Measurements from ENCODE around the gene ABCG1.

The ABCG1 gene

GRCh38 chr21:42218836-42219605 lies at the start of gene ABCG1:
Gene ABCG1 (plus strand): TSS chr21:42219140. CDS start chr21:42219263, 123 bp downstream.
- peak; percentile 80 for ATAC-seq (ENCODE audit: low read depth)
- no peak within 1 kb of the TSS for H3K27ac ChIP-seq (ENCODE audit: poor library complexity, severe bottlenecking)
- peaks cover 5% of the 10 kb centered on the region for H3K4me1 ChIP-seq (ENCODE audit: insufficient read depth, poor library complexity, severe bottlenecking)

GRCh38 chr21:42169758-42170157 lies 49.2 kb upstream of the ABCG1 start:
- H3K36me3 ChIP-seq (ENCODE audit: low read depth) = 0 out of 2 replicates have a peak, but pooled peaks cover 3% of the 10 kb centered on the region
- H3K4me1 ChIP-seq (ENCODE audit: insufficient read depth, poor library complexity, severe bottlenecking) = peaks cover 26% of the 10 kb centered on the region
- no peak for TF ChIP-seq CTCF (IDR thresholded peaks at IDR 0.05; ENCODE audit: poor library complexity, severe bottlenecking)
- no peaks in the 10 kb centered on the region for H3K27me3 ChIP-seq (ENCODE audit: insufficient read depth, poor library complexity, severe bottlenecking)
- ATAC-seq (ENCODE audit: low read depth) = no peak
- H3K4me3 ChIP-seq (ENCODE audit: severe bottlenecking) = no peak overlapping the region
- no peak for DNase-seq (ENCODE audit: low spot score)
- H3K9me3 ChIP-seq (ENCODE audit: severe bottlenecking) = no peaks in the 10 kb centered on the region
- peak overlapping the region; percentile 87 for H3K27ac ChIP-seq (ENCODE audit: poor library complexity, severe bottlenecking)

More at GRCh38 chr21:42218836-42219605, at the start of gene ABCG1:
- no peak for TF ChIP-seq CTCF (IDR thresholded peaks at IDR 0.05; ENCODE audit: poor library complexity, severe bottlenecking)
- Histone ChIP-seq H3K9me3 (ENCODE audit: severe bottlenecking) (no peaks in the 10 kb centered on the region), H3K27me3 (ENCODE audit: insufficient read depth, poor library complexity, severe bottlenecking) (no peaks in the 10 kb centered on the region), H3K36me3 (ENCODE audit: low read depth) (0 out of 2 replicates have a peak, but pooled peaks cover 4% of the 10 kb centered on the region), H3K4me3 (ENCODE audit: severe bottlenecking) (peak within 1 kb of the TSS; percentile 66)
- DNase-seq (ENCODE audit: low spot score) = peak; percentile 34

GRCh38 chr21:42171091-42172053 lies 47.6 kb upstream of the ABCG1 start:
- Histone ChIP-seq H3K9me3 (ENCODE audit: severe bottlenecking) (no peaks in the 10 kb centered on the region), H3K4me1 (ENCODE audit: insufficient read depth, poor library complexity, severe bottlenecking) (peaks cover 26% of the 10 kb centered on the region), H3K27me3 (ENCODE audit: insufficient read depth, poor library complexity, severe bottlenecking) (no peaks in the 10 kb centered on the region), H3K36me3 (ENCODE audit: low read depth) (0 out of 2 replicates have a peak, but pooled peaks cover 3% of the 10 kb centered on the region), H3K27ac (ENCODE audit: poor library complexity, severe bottlenecking) (peak overlapping the region; percentile 87), H3K4me3 (ENCODE audit: severe bottlenecking) (no peak overlapping the region)
- ATAC-seq (ENCODE audit: low read depth) (peak; percentile 96), DNase-seq (ENCODE audit: low spot score) (peak; percentile 86)
- TF ChIP-seq CTCF (IDR thresholded peaks at IDR 0.05; ENCODE audit: poor library complexity, severe bottlenecking) = no peak

- Histone ChIP-seq H3K27me3 (ENCODE audit: insufficient read depth, poor library complexity, severe bottlenecking) (no peaks in the 10 kb centered on the region), H3K36me3 (ENCODE audit: low read depth) (0 out of 2 replicates have a peak, but pooled peaks cover 3% of the 10 kb centered on the region)
These were observed 46.1 kb upstream of the ABCG1 start for GRCh38 chr21:42172596-42173483.

More at GRCh38 chr21:42172596-42173483, 46.1 kb upstream of the ABCG1 start:
- no peaks in the 10 kb centered on the region for H3K9me3 ChIP-seq (ENCODE audit: severe bottlenecking)
- TF ChIP-seq CTCF (IDR thresholded peaks at IDR 0.05; ENCODE audit: poor library complexity, severe bottlenecking) = no peak
- H3K27ac ChIP-seq (ENCODE audit: poor library complexity, severe bottlenecking) = peak overlapping the region; percentile 87
- H3K4me1 ChIP-seq (ENCODE audit: insufficient read depth, poor library complexity, severe bottlenecking) = peaks cover 26% of the 10 kb centered on the region
- ATAC-seq (ENCODE audit: low read depth) = no peak
- H3K4me3 ChIP-seq (ENCODE audit: severe bottlenecking) = no peak overlapping the region
- DNase-seq (ENCODE audit: low spot score) = no peak
